ENCODE data around the gene TPP1. TPM values are rescaled to one million over a fixed set of nuclear protein-coding genes. Genes with fewer than 3 reads are reported as not detected.

Gene TPP1
- total RNA-seq, 2 donors from 2014 or later: 66.7 to 75.6 TPM

DNA sequence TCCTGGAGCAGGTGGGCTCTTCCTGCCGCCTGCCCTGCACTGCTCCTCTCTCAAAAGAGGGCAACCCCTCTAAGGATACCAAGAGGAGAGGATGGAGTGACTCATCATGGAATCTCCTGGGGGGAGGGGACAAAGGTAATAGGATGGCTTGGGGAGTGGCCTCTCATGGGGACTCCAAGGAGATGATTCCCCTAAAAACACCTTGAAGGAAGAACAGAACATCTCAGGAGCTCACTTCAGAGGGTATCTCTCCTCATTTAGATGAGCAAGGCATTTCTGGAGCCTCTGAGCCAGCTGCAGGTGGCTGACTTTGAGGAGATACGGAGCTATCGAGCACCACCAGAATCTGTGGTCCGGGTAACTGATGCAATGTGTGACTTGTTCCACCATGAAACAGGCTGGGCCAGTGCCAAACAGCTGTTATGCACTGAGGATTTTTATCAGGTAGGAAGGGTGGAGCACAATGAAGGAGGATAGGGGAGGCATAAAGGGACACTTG is 56.1 kb downstream of the TPP1 start:
- Histone ChIP-seq H3K27ac (no peak overlapping the region), H3K9me3 (no peaks in the 10 kb centered on the region), H3K27me3 (replicated peaks; ENCODE audit: insufficient read depth) (no peaks in the 10 kb centered on the region), H3K4me1 (ENCODE audit: control insufficient read depth in 1 of 2, low read depth in 2 of 2) (no peaks in the 10 kb centered on the region), H3K4me3 (no peak overlapping the region), H3K36me3 (no peaks in the 10 kb centered on the region)
- DNase-seq (ENCODE audit: low spot score) (no peak), ATAC-seq (ENCODE audit: insufficient number of reproducible peaks, low FRiP score, low read depth) (no peak)
- TF ChIP-seq, protein P1, sequence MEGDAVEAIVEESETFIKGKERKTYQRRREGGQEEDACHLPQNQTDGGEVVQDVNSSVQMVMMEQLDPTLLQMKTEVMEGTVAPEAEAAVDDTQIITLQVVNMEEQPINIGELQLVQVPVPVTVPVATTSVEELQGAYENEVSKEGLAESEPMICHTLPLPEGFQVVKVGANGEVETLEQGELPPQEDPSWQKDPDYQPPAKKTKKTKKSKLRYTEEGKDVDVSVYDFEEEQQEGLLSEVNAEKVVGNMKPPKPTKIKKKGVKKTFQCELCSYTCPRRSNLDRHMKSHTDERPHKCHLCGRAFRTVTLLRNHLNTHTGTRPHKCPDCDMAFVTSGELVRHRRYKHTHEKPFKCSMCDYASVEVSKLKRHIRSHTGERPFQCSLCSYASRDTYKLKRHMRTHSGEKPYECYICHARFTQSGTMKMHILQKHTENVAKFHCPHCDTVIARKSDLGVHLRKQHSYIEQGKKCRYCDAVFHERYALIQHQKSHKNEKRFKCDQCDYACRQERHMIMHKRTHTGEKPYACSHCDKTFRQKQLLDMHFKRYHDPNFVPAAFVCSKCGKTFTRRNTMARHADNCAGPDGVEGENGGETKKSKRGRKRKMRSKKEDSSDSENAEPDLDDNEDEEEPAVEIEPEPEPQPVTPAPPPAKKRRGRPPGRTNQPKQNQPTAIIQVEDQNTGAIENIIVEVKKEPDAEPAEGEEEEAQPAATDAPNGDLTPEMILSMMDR (IDR thresholded peaks at IDR 0.05): no peak

Other genes starting within 250 kb of the TPP1 start
- gene SMPD1, start 228.9 kb downstream of the TPP1 start, total RNA-seq: 10 to 100 TPM; 36.6 to 51.3 TPM
- gene APBB1, start 200.3 kb downstream of the TPP1 start, total RNA-seq: 10 to 100 TPM; 40.0 to 63.6 TPM
- 1 to 10 TPM in 1 of 2 donors, under 1 TPM in 1; 0.54 to 2.9 TPM for gene HPX, start 178.4 kb downstream of the TPP1 start, total RNA-seq
- gene TRIM3, start 145.5 kb downstream of the TPP1 start, total RNA-seq: 10 to 100 TPM; 40.3 to 40.4 TPM
- 10 to 100 TPM; 52.1 to 62.8 TPM for gene ARFIP2, start 138.1 kb downstream of the TPP1 start, total RNA-seq
- 10 to 100 TPM; 47.7 to 49.9 TPM for gene TIMM10B, start 137.9 kb downstream of the TPP1 start, total RNA-seq
- gene DNHD1, start 122.1 kb downstream of the TPP1 start, total RNA-seq: 10 to 100 TPM; 23.9 to 26.5 TPM
- 10 to 100 TPM; 13.9 to 35.8 TPM for gene RRP8, start 15.8 kb downstream of the TPP1 start, total RNA-seq
- 100 to 1,000 TPM; 338 to 588 TPM for gene ILK, start 15.6 kb downstream of the TPP1 start, total RNA-seq
- gene TAF10, start 7.2 kb downstream of the TPP1 start, total RNA-seq: 10 to 100 TPM; 39.5 to 40.0 TPM
- 10 to 100 TPM; 62.3 to 73.5 TPM for gene DCHS1, start 36.4 kb upstream of the TPP1 start, total RNA-seq
- 10 to 100 TPM; 20.6 to 53.6 TPM for gene MRPL17, start 63.9 kb upstream of the TPP1 start, total RNA-seq
- gene OR2AG2, start 152.6 kb upstream of the TPP1 start, total RNA-seq: under 1 TPM in 1 of 2 donors, not detected in 1; 0.35 TPM
- not detected for gene OR2AG1, start 163.6 kb upstream of the TPP1 start, total RNA-seq
- under 1 TPM in 1 of 2 donors, not detected in 1; 0.35 TPM for gene OR6A2, start 180.3 kb upstream of the TPP1 start, total RNA-seq
- not detected for gene OR10A5, start 226.3 kb upstream of the TPP1 start, total RNA-seq
- not detected for gene OR10A2, start 243.6 kb upstream of the TPP1 start, total RNA-seq